Measurements from ENCODE around the gene KCNIP1. TPM values are rescaled to one million over a fixed set of nuclear protein-coding genes. Genes with fewer than 3 reads are reported as not detected.

The KCNIP1 gene
- total and polyA plus RNA-seq, 2 experiments from 2014 or later, result 0.43 to 0.80 TPM

DNA sequence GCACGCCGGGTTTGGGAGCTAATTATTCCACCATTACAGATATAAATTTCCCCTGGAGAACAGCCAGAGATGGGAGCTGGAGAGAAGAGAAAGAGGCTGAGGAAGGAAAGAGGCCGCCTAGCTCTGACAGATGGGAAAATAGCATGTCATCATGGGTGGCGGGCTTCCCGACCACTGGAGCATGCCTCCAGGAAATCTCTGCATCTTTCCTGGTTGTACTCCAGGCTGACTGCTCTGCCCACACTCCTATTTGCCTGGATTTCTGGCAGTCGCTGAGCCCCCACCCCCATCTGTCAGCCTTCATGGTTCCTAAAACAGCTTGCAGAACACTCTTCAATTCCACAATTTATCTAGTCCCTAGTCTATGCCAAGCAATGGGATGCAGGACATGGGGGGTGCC is 265.4 kb downstream of the KCNIP1 start:
- Histone ChIP-seq H3K9me2 (replicated peaks; ENCODE audit: insufficient read depth) (no peaks in the 10 kb centered on the region), H3K27ac (no peak overlapping the region), H3K4me3 (no peak overlapping the region), H3K9me3 (ENCODE audit: low read depth) (no peaks in the 10 kb centered on the region), H4K20me1 (ENCODE audit: insufficient read depth, poor library complexity, severe bottlenecking) (no peaks in the 10 kb centered on the region), H3K4me2 (no peak overlapping the region), H3K36me3 (replicated peaks; ENCODE audit: insufficient read depth, low read depth) (no peaks in the 10 kb centered on the region), H2AFZ (no peak overlapping the region), H3K79me2 (no peaks in the 10 kb centered on the region), H3K27me3 (no peaks in the 10 kb centered on the region), H3K4me1 (ENCODE audit: insufficient read depth) (no peaks in the 10 kb centered on the region)
- no peak for DNase-seq (ENCODE audit: low spot score)
- 54% methylated on average over 6 of the region's 6 CpGs for WGBS (ENCODE audit: low lambda C conversion rate, missing lambda C conversion rate)
- TF ChIP-seq, protein P1, sequence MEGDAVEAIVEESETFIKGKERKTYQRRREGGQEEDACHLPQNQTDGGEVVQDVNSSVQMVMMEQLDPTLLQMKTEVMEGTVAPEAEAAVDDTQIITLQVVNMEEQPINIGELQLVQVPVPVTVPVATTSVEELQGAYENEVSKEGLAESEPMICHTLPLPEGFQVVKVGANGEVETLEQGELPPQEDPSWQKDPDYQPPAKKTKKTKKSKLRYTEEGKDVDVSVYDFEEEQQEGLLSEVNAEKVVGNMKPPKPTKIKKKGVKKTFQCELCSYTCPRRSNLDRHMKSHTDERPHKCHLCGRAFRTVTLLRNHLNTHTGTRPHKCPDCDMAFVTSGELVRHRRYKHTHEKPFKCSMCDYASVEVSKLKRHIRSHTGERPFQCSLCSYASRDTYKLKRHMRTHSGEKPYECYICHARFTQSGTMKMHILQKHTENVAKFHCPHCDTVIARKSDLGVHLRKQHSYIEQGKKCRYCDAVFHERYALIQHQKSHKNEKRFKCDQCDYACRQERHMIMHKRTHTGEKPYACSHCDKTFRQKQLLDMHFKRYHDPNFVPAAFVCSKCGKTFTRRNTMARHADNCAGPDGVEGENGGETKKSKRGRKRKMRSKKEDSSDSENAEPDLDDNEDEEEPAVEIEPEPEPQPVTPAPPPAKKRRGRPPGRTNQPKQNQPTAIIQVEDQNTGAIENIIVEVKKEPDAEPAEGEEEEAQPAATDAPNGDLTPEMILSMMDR (IDR thresholded peaks at IDR 0.05; ENCODE audit: poor library complexity), result no peak
- TF ChIP-seq EZH2phosphoT487 (IDR thresholded peaks at IDR 0.05; ENCODE audit: low read depth, severe bottlenecking, unreplicated experiment) (no peak), EZH2 (IDR thresholded peaks at IDR 0.05; ENCODE audit: borderline replicate concordance) (no peak)

DNA sequence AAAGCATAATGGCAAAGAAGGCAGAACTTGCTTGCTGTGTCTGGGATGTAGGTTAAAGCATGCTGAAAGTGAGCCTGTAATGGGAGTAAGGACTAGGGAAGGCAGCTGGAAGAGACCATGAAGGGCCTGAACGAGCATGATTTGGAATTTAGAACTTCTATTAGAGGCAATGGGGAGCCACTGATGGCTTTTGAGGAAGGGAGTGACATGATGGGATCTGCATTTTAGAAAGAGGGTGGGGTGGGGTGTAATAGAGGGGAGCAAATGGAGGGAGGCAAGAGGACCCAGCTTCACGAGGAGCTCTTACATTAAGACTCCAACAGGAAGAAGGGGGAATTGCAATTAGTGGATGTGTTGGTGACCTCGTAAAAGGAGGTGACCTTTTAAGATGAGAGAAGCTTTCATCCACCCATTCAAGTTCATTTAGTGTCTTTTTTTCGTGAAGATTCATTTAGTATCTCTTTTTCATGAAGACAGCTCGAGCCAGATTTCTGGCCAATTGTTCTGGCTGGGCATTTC is 266.1 kb downstream of the KCNIP1 start:
- Histone ChIP-seq H3K9me2 (replicated peaks; ENCODE audit: insufficient read depth) (no peaks in the 10 kb centered on the region), H3K9me3 (ENCODE audit: low read depth) (no peaks in the 10 kb centered on the region), H3K27ac (no peak overlapping the region), H3K36me3 (replicated peaks; ENCODE audit: insufficient read depth, low read depth) (no peaks in the 10 kb centered on the region), H3K4me3 (no peak overlapping the region), H3K79me2 (no peaks in the 10 kb centered on the region), H4K20me1 (ENCODE audit: insufficient read depth, poor library complexity, severe bottlenecking) (no peaks in the 10 kb centered on the region), H3K4me1 (ENCODE audit: insufficient read depth) (no peaks in the 10 kb centered on the region), H3K4me2 (no peak overlapping the region), H2AFZ (no peak overlapping the region), H3K27me3 (no peaks in the 10 kb centered on the region)
- no peak for DNase-seq (ENCODE audit: low spot score)
- 83% methylated on average over 5 of the region's 5 CpGs for WGBS (ENCODE audit: low lambda C conversion rate, missing lambda C conversion rate)
- TF ChIP-seq, protein P1 (IDR thresholded peaks at IDR 0.05; ENCODE audit: poor library complexity), result no peak
- no peak for TF ChIP-seq EZH2 (IDR thresholded peaks at IDR 0.05; ENCODE audit: borderline replicate concordance)
- TF ChIP-seq EZH2phosphoT487 (IDR thresholded peaks at IDR 0.05; ENCODE audit: low read depth, severe bottlenecking, unreplicated experiment), result no peak

DNA sequence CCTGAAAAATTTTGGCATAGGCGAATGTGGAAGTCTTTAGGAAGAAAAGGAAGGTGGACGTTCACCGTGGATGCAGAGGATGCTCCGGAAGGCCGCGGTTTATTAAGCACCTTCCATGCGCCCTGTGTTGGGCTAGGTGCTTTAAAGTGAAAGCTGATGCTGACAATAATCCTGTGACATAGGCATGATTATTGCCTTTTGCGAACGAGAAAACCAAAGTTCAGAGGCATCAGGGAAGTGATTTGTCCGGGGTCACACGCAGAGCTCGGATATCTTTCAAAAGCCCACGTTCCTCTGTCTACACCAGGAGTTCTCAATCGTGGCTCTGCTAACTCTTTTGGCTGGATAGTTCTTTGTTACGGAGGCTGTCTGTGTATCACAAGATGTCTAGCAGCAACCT is 267.7 kb downstream of the KCNIP1 start:
- Histone ChIP-seq H3K9me3 (ENCODE audit: low read depth) (no peaks in the 10 kb centered on the region), H3K4me3 (no peak overlapping the region), H3K36me3 (replicated peaks; ENCODE audit: insufficient read depth, low read depth) (no peaks in the 10 kb centered on the region), H3K4me1 (ENCODE audit: insufficient read depth) (no peaks in the 10 kb centered on the region), H3K9me2 (replicated peaks; ENCODE audit: insufficient read depth) (no peaks in the 10 kb centered on the region), H3K27me3 (no peaks in the 10 kb centered on the region), H3K4me2 (no peak overlapping the region), H3K79me2 (no peaks in the 10 kb centered on the region), H2AFZ (no peak overlapping the region), H4K20me1 (ENCODE audit: insufficient read depth, poor library complexity, severe bottlenecking) (no peaks in the 10 kb centered on the region), H3K27ac (no peak overlapping the region)
- no peak for DNase-seq (ENCODE audit: low spot score)
- 93% methylated on average over 15 of the region's 15 CpGs for WGBS (ENCODE audit: low lambda C conversion rate, missing lambda C conversion rate)
- TF ChIP-seq EZH2phosphoT487 (IDR thresholded peaks at IDR 0.05; ENCODE audit: low read depth, severe bottlenecking, unreplicated experiment) (no peak), EZH2 (IDR thresholded peaks at IDR 0.05; ENCODE audit: borderline replicate concordance) (no peak)
- TF ChIP-seq, protein P1 (IDR thresholded peaks at IDR 0.05; ENCODE audit: poor library complexity), result no peak

Data from hepatocyte (in vitro differentiated cells).